ENCODE results near the gene MYPN. TPM values are rescaled to one million over a fixed set of nuclear protein-coding genes. Genes with fewer than 3 reads are reported as not detected.

The MYPN gene
- total RNA-seq, 1 donor = 1.7 TPM

GRCh38 chr10:68172324-68172723, 63.0 kb downstream of the MYPN start:
- TF ChIP-seq CTCF (IDR thresholded peaks at IDR 0.05; ENCODE audit: insufficient read depth, low read length) = no peak
- DNase-seq (ENCODE audit: low read depth) = no peak
- H3K4me3 ChIP-seq (ENCODE audit: low read depth, low read length) = no peak overlapping the region

GRCh38 chr10:68175949-68176348, 66.7 kb downstream of the MYPN start:
- peak; percentile 25 for DNase-seq (ENCODE audit: low read depth)
- H3K4me3 ChIP-seq (ENCODE audit: low read depth, low read length) = no peak overlapping the region
- TF ChIP-seq CTCF (IDR thresholded peaks at IDR 0.05; ENCODE audit: insufficient read depth, low read length) = no peak

GRCh38 chr10:68176797-68177196, 67.5 kb downstream of the MYPN start:
- H3K4me3 ChIP-seq (ENCODE audit: low read depth, low read length) = no peak overlapping the region
- no peak for TF ChIP-seq CTCF (IDR thresholded peaks at IDR 0.05; ENCODE audit: insufficient read depth, low read length)
- no peak for DNase-seq (ENCODE audit: low read depth)

- no peak for TF ChIP-seq CTCF (IDR thresholded peaks at IDR 0.05; ENCODE audit: insufficient read depth, low read length)
- H3K4me3 ChIP-seq (ENCODE audit: low read depth, low read length) = no peak overlapping the region
- DNase-seq (ENCODE audit: low read depth) = no peak
These were observed 69.3 kb downstream of the MYPN start for GRCh38 chr10:68178592-68178991.

GRCh38 chr10:68179016-68179415, 69.7 kb downstream of the MYPN start:
- no peak for TF ChIP-seq CTCF (IDR thresholded peaks at IDR 0.05; ENCODE audit: insufficient read depth, low read length)
- no peak overlapping the region for H3K4me3 ChIP-seq (ENCODE audit: low read depth, low read length)
- no peak for DNase-seq (ENCODE audit: low read depth)

- no peak overlapping the region for H3K4me3 ChIP-seq (ENCODE audit: low read depth, low read length)
- no peak for TF ChIP-seq CTCF (IDR thresholded peaks at IDR 0.05; ENCODE audit: insufficient read depth, low read length)
- no peak for DNase-seq (ENCODE audit: low read depth)
These were observed 71.2 kb downstream of the MYPN start for GRCh38 chr10:68180490-68180889.

- no peak for DNase-seq (ENCODE audit: low read depth)
- no peak for TF ChIP-seq CTCF (IDR thresholded peaks at IDR 0.05; ENCODE audit: insufficient read depth, low read length)
- H3K4me3 ChIP-seq (ENCODE audit: low read depth, low read length) = no peak overlapping the region
These were observed 75.3 kb downstream of the MYPN start for GRCh38 chr10:68184546-68184945.

Data from fibroblast of the aortic adventitia (primary cell).